Nephron progenitor cell (in vitro differentiated cells): ENCODE measurements around the gene TUBG2.

Experiments used
- DNase-seq: peaks from one replicate; pipeline ENCODE4 v3.0.0; 2021
- H3K27ac Mint-ChIP-seq: 2 replicates; pipeline ENCODE4 v1.8.0; 2021; ENCODE audit warnings: mild to moderate bottlenecking, moderate library complexity, mixed read lengths
- H3K27me3 Mint-ChIP-seq: 2 replicates; pipeline ENCODE4 v1.8.0; 2021; ENCODE audit warnings: mild to moderate bottlenecking, low read depth, mixed read lengths; ENCODE audit not compliant: poor library complexity
- H3K36me3 Mint-ChIP-seq: 2 replicates; pipeline ENCODE4 v1.8.0; 2021; ENCODE audit warnings: low read depth, mixed read lengths
- H3K4me1 Mint-ChIP-seq: 2 replicates; pipeline ENCODE4 v1.8.0; 2021; ENCODE audit warnings: mixed read lengths
- H3K4me3 Mint-ChIP-seq: 2 replicates; pipeline ENCODE4 v1.8.0; 2021; ENCODE audit warnings: mild to moderate bottlenecking, moderate library complexity, mixed read lengths
- H3K9me3 Mint-ChIP-seq: 2 replicates; pipeline ENCODE4 v1.8.0; 2021; ENCODE audit warnings: mild to moderate bottlenecking, moderate library complexity, mixed read lengths
- CTCF ChIP-seq: fragments of 200-600 bp; sonication (generic); IDR thresholded peaks from 2 replicates; pipeline ENCODE4 v1.5.0; 2021; ENCODE audit warnings: antibody characterized with exemption

Gene TUBG2

GRCh38 chr17:42676424-42677011 is 17.4 kb downstream of the TUBG2 start, which contains the start of gene PLEKHH3:
PLEKHH3 (minus strand) TSS chr17:42676994; CDS start chr17:42676563, 431 bp downstream.
- no peak for DNase-seq
- H3K27me3 Mint-ChIP-seq, result peaks cover 31% of the 10 kb centered on the region
- H3K9me3 Mint-ChIP-seq, result no peaks in the 10 kb centered on the region
- TF ChIP-seq CTCF, result no peak
- peaks cover 56% of the 10 kb centered on the region for H3K4me1 Mint-ChIP-seq
- H3K4me3 Mint-ChIP-seq, result peak within 1 kb of the TSS; percentile 89
- peaks cover 4% of the 10 kb centered on the region for H3K36me3 Mint-ChIP-seq
- peak within 1 kb of the TSS; percentile 92 for H3K27ac Mint-ChIP-seq

GRCh38 chr17:42677012-42677857 is 18.2 kb downstream of the TUBG2 start:
- H3K27me3 Mint-ChIP-seq, result peaks cover 27% of the 10 kb centered on the region
- peak; percentile 99 for DNase-seq
- peaks cover 60% of the 10 kb centered on the region for H3K4me1 Mint-ChIP-seq
- no peaks in the 10 kb centered on the region for H3K36me3 Mint-ChIP-seq
- TF ChIP-seq CTCF, result no peak
- peak overlapping the region; percentile 92 for H3K27ac Mint-ChIP-seq
- peak overlapping the region; percentile 89 for H3K4me3 Mint-ChIP-seq
- no peaks in the 10 kb centered on the region for H3K9me3 Mint-ChIP-seq

DNA sequence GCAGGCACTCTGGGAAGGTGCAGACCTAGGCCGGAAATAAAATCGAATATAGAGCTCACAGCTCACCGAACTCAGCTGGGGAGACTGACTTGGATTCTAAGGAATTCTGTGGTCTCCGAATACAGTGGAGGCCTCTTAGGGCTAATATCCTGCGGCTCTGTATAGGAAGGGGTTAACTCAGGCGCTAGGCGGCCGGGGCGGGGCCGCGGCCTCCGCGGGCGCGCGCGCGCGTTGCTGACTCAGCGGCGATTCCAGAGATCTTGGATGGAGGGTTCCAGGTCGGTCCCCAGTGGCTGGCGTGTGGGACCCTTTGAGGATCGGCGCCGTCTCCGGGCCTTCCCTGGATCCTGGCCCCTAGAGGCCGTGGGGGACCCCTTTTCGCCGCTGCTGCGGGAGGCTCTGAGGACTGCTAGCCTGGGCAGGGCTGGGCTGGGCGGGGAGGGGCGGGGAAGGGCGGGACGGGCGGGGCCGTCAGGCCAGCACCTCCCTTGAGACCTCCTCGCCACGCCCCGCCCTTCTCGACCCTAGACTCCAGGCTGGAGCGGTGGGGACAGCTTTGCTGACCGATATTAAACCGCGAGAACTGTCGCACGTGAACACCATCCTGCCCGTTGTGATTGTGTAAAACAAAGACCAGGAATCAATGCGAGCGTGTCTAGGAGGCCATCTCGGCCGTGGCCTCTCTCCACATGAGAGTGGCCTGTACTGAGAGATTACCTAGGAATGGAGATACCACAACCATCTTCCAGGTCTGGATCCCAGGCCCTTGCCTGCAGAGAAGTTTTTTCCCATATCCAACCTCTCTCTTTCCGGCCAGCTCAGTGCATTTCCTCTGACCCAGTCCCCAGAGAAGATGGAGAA is 19.1 kb downstream of the TUBG2 start:
- Mint-ChIP-seq H3K27me3 (peaks cover 21% of the 10 kb centered on the region), H3K9me3 (no peaks in the 10 kb centered on the region), H3K27ac (peak overlapping the region; percentile 99), H3K4me1 (peaks cover 65% of the 10 kb centered on the region), H3K4me3 (peak overlapping the region; percentile 89), H3K36me3 (no peaks in the 10 kb centered on the region)
- peak; percentile 92 for DNase-seq
- no peak for TF ChIP-seq CTCF

GRCh38 chr17:42678951-42679491 is 19.9 kb downstream of the TUBG2 start:
- Mint-ChIP-seq H3K27ac (peak overlapping the region; percentile 96), H3K4me1 (peaks cover 74% of the 10 kb centered on the region), H3K27me3 (peaks cover 18% of the 10 kb centered on the region), H3K9me3 (no peaks in the 10 kb centered on the region), H3K36me3 (peaks cover under 1% of the 10 kb centered on the region), H3K4me3 (peak overlapping the region; percentile 89)
- no peak for TF ChIP-seq CTCF
- DNase-seq, result no peak

DNA sequence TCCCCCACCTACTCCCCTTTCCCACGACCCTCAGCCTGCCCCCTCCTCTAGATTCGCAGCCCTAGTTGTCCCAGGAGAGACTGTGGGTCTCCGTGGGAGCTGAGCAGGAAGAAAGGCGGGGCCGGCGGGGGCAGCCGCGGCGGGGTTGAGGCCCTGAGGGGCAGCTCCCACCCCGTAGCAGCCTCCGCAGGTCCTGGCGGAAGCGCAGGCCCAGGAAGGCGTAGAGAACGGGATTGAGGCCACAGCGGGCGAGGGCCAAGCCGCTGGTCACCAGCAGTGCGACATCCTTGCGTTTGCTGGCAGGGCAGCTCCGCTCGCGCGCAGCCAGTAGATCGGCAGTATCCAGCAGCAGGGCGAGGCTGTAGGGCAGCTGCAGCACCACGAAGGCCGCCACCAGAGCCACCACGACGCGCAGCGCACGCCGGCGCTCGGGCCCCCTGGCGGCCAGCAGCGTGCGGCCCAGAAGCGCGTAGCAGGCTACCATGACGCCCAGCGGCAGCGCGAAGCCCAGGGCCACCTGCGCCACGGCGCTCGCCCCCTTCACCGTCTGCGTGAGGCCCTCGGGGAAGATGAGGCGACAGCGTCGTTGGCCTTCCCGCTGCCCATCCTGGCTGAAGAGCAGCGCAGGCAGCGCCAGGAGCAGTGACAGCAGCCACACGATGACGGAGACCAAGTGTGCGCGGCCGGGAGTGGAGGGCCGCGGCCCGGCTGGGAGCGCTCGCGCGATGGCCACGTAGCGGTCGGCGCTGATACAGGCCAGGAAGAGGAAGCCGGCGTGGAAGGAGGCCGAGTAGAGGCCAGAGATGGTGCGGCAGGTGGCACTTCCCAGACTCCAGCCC is 20.6 kb downstream of the TUBG2 start:
- peaks cover 11% of the 10 kb centered on the region for H3K27me3 Mint-ChIP-seq
- H3K4me1 Mint-ChIP-seq, result peaks cover 73% of the 10 kb centered on the region
- H3K27ac Mint-ChIP-seq, result peak overlapping the region; percentile 96
- no peaks in the 10 kb centered on the region for H3K9me3 Mint-ChIP-seq
- H3K36me3 Mint-ChIP-seq, result peaks cover 6% of the 10 kb centered on the region
- DNase-seq, result peak; percentile 83
- H3K4me3 Mint-ChIP-seq, result peak overlapping the region; percentile 70
- TF ChIP-seq CTCF, result peak; percentile 86
